Thoracic aorta (tissue), 2 donors: ENCODE results near the gene DCAF5. TPM values are rescaled to one million over a fixed set of nuclear protein-coding genes. Genes with fewer than 3 reads are reported as not detected.

Experiments used
- ATAC-seq: fragments of 150-250 bp; one replicate; pipeline ENCODE4 v1.8.0; 2017; ENCODE audit warnings: low read depth; ENCODE audit not compliant: insufficient number of reproducible peaks, low FRiP score
- DNase-seq: peaks from one replicate; pipeline ENCODE4 v3.0.0-alpha.2; 2020; ENCODE audit warnings: low spot score
- H3K27ac ChIP-seq, 2 donors: fragments of 200-600 bp; sonication (generic); 1 replicate in 1 of 2; 2 replicates in 1 of 2; pipeline ENCODE4 v1.5.1; 2016; ENCODE audit warnings: mild to moderate bottlenecking in 2 of 2, moderate library complexity in 2 of 2
- H3K27me3 ChIP-seq: fragments of 200-600 bp; sonication (generic); replicated peaks from 2 replicates; pipeline ENCODE4 v1.6.0; 2016; ENCODE audit warnings: mild to moderate bottlenecking; ENCODE audit not compliant: insufficient read depth
- H3K36me3 ChIP-seq: fragments of 200-600 bp; sonication (generic); one replicate; pipeline ENCODE4 v1.5.1; 2016
- H3K4me1 ChIP-seq, 2 donors: fragments of 200-600 bp; sonication (generic); 1 replicate in 1 of 2; 2 replicates in 1 of 2; pipeline versions ENCODE4 v1.5.1 to v1.6.0; 2016; ENCODE audit warnings: low read depth in 2 of 2, mild to moderate bottlenecking in 1 of 2; ENCODE audit not compliant: control insufficient read depth in 1 of 2
- H3K4me3 ChIP-seq: fragments of 200-600 bp; sonication (generic); 2 replicates; pipeline ENCODE4 v1.5.1; 2016; ENCODE audit warnings: mild to moderate bottlenecking
- H3K9me3 ChIP-seq: fragments of 200-600 bp; sonication (generic); 2 replicates; pipeline ENCODE4 v1.5.1; 2016
- total RNA-seq, 2 donors: library from RNA; depleted of rRNA; stranded (reverse); fragments of >200 nt; gene quantifications; one replicate each; pipeline versions ENCODE4 v1.1.0 to v1.2.3, GENCODE V29; 2016
- TF ChIP-seq, protein P1 (sequence below): fragments of 200-600 bp; sonication (generic); IDR thresholded peaks from one replicate; pipeline ENCODE4 v1.5.1; 2019; ENCODE audit warnings: antibody characterized with exemption

Gene DCAF5
- total RNA-seq, 2 donors from 2014 or later, result 37.6 to 42.0 TPM

DNA sequence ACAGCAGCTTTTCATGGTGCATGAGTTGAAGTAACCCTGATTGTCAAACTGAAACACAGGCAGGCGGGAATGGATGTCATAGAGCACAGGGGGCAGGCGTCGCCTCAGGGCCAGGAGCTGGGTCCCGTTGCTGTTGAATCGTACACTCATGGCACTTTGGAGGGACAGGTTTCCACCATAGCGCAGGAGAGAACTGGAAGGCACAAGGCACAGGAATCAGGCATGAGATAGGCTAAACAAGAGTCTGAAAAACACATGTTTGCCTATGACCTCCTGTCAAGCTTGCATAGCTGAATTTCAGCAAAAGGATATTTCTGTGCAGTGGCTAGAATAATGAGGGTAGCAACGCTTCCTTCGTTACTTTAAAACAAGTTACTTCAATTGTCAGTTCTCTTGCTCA, 61.2 kb downstream of the DCAF5 start:
- no peak overlapping the region for H3K4me3 ChIP-seq
- no peaks in the 10 kb centered on the region for H3K27me3 ChIP-seq
- DNase-seq (no peak), ATAC-seq (no peak)
- TF ChIP-seq, protein P1, sequence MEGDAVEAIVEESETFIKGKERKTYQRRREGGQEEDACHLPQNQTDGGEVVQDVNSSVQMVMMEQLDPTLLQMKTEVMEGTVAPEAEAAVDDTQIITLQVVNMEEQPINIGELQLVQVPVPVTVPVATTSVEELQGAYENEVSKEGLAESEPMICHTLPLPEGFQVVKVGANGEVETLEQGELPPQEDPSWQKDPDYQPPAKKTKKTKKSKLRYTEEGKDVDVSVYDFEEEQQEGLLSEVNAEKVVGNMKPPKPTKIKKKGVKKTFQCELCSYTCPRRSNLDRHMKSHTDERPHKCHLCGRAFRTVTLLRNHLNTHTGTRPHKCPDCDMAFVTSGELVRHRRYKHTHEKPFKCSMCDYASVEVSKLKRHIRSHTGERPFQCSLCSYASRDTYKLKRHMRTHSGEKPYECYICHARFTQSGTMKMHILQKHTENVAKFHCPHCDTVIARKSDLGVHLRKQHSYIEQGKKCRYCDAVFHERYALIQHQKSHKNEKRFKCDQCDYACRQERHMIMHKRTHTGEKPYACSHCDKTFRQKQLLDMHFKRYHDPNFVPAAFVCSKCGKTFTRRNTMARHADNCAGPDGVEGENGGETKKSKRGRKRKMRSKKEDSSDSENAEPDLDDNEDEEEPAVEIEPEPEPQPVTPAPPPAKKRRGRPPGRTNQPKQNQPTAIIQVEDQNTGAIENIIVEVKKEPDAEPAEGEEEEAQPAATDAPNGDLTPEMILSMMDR, result no peak
- peak overlapping the region; percentile 86 to 94 for H3K27ac ChIP-seq
- H3K36me3 ChIP-seq, result no peaks in the 10 kb centered on the region
- H3K9me3 ChIP-seq, result no peaks in the 10 kb centered on the region
- H3K4me1 ChIP-seq, result peaks cover 26 to 69% of the 10 kb centered on the region in 2 donors

- Histone ChIP-seq H3K27ac (peak overlapping the region; percentile 86 to 94), H3K9me3 (no peaks in the 10 kb centered on the region), H3K27me3 (no peaks in the 10 kb centered on the region), H3K4me1 (peaks cover 32 to 71% of the 10 kb centered on the region in 2 donors), H3K4me3 (no peak overlapping the region), H3K36me3 (no peaks in the 10 kb centered on the region)
- no peak for DNase-seq
- no peak for ATAC-seq
- TF ChIP-seq, protein P1, result no peak
These were observed 61.9 kb downstream of the DCAF5 start for GRCh38 chr14:69091006-69091405.

DNA sequence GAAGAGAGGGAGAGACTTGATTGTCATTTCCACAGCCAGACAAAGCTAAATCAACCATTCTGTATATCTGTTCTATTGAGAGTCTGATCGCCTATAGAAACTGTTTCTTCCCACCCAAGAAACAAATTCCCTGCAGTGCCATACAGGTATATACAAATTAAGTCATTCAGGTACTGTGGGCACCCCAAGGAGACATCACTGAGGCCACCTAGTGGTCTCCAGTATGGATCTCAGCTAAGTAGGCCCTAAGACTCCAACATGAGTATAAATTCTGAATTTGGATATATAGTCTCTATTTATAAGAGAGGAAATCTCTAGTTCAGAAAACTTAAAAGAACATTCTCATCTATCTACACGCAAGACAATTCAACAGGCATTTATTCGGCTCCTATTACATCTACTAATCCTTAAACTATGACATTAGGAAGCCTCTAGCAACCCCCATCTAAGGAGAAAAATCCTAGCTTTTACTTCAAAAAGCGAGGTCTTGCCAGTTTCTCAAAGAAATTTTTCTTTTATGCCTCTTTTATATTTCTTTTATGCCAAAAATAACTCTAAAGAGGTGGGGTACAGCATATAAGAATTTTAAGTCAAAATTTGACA, 62.6 kb downstream of the DCAF5 start:
- H3K9me3 ChIP-seq, result no peaks in the 10 kb centered on the region
- TF ChIP-seq, protein P1, result peak; percentile 59
- peak overlapping the region; percentile 86 to 94 for H3K27ac ChIP-seq
- H3K36me3 ChIP-seq, result no peaks in the 10 kb centered on the region
- H3K4me3 ChIP-seq, result no peak overlapping the region
- no peak for ATAC-seq
- H3K4me1 ChIP-seq, result peaks cover 32 to 73% of the 10 kb centered on the region in 2 donors
- DNase-seq, result no peak
- no peaks in the 10 kb centered on the region for H3K27me3 ChIP-seq

DNA sequence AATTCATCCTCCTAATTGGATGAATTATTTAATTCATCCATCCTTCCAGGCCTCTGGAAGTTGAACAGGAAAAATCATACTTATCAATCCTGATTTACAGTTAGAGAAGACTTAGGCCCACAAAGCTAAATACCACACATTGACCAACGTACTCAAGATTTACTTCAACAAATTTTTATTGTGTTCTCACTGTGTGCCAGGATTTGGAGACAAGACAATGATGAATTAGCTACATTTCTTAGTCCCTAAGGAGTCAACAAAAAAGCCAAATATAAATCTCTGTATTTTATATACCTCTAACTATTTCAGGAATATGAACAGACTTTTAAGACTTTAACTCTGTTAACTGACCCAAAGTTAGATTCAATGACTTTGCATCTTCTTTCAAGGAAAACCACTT, 63.9 kb downstream of the DCAF5 start:
- DNase-seq, result no peak

GRCh38 chr14:69088586-69088985, 64.3 kb downstream of the DCAF5 start:
- Histone ChIP-seq H3K4me1 (peaks cover 23 to 61% of the 10 kb centered on the region in 2 donors), H3K27ac (peak overlapping the region; percentile 86 to 94), H3K4me3 (no peak overlapping the region), H3K9me3 (no peaks in the 10 kb centered on the region), H3K36me3 (no peaks in the 10 kb centered on the region), H3K27me3 (no peaks in the 10 kb centered on the region)
- no peak for ATAC-seq
- no peak for DNase-seq
- TF ChIP-seq, protein P1, result no peak

More for the DNA sequence above, 63.9 kb downstream of the DCAF5 start:
- no peak overlapping the region for H3K4me3 ChIP-seq
- no peaks in the 10 kb centered on the region for H3K27me3 ChIP-seq
- H3K4me1 ChIP-seq, result peaks cover 28 to 66% of the 10 kb centered on the region in 2 donors
- H3K27ac ChIP-seq, result peak overlapping the region; percentile 86 to 94
- no peak for ATAC-seq
- TF ChIP-seq, protein P1, result no peak
- H3K36me3 ChIP-seq, result no peaks in the 10 kb centered on the region
- H3K9me3 ChIP-seq, result no peaks in the 10 kb centered on the region
